GM12892 (cell line): Measurements from ENCODE around the gene TMEM17.

Source experiments
- POLR2A ChIP-seq: IDR thresholded peaks from 2 replicates; pipeline ENCODE4 v1.6.1; 2011; ENCODE audit warnings: low read depth, low read length, control low read depth
- POLR2AphosphoS5 ChIP-seq: IDR thresholded peaks from 2 replicates; pipeline ENCODE4 v1.6.1; 2011; ENCODE audit warnings: low read depth, low read length, control low read depth
- TAF1 ChIP-seq: IDR thresholded peaks from 2 replicates; pipeline ENCODE4 v1.6.1; 2011; ENCODE audit warnings: low read depth, mild to moderate bottlenecking, control low read depth, low read length, borderline replicate concordance

DNA sequence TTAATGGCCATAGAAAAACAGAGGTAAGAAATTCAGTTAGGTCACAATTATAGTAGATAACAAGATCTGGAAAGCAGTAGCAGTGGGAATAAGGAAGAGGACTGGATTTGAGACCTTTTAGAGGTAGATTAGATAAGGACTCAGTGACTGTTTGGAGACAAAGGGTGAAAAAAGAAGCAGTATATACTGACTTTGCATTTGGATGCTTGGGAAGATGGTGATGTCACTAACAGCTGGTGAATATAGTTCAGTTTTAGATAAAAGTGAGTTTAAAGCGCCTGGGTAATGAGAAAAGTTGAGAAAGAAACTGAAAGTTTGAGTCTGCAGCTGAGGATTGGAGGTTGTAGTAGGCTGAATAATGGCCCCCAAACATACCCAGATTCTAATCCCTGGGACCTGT, 32.8 kb upstream of the TMEM17 start:
- TF ChIP-seq POLR2A (no peak), POLR2AphosphoS5 (no peak), TAF1 (no peak)
